ENCODE measurements around the gene MOB3B.
A peak's percentile ranks its signal among the peaks of the same experiment; 100 is the strongest.

The MOB3B gene

GRCh38 chr9:27538647-27539046 is 9.0 kb upstream of the MOB3B start:
- POLR2A ChIA-PET, result no interaction called here
- no peak for DNase-seq (ENCODE audit: extremely low spot score)
- CTCF ChIA-PET, result no interaction called here
- no peak for TF ChIP-seq ZNF384 (IDR thresholded peaks at IDR 0.05)
- TF ChIP-seq FOXK2 (IDR thresholded peaks at IDR 0.05), result no peak
- TF ChIP-seq LEF1 (IDR thresholded peaks at IDR 0.05; ENCODE audit: borderline replicate concordance), result no peak
- no peak for TF ChIP-seq TARDBP (IDR thresholded peaks at IDR 0.05)
- TF ChIP-seq FOXA1 (IDR thresholded peaks at IDR 0.05), result no peak
- TF ChIP-seq ELF4 (IDR thresholded peaks at IDR 0.05), result no peak
- no peak for TF ChIP-seq FOXM1 (IDR thresholded peaks at IDR 0.05; ENCODE audit: borderline replicate concordance)

- ChIA-PET CTCF (no interaction called here), POLR2A (interaction anchor here (0.7 kb wide), 1 partner anchor 8 kb away, joined by 3 read pairs; the partner anchor contains the start of gene MOB3B)
- no peak for DNase-seq (ENCODE audit: extremely low spot score)
- TF ChIP-seq HDGF (IDR thresholded peaks at IDR 0.05; ENCODE audit: borderline replicate concordance) (no peak), LEF1 (IDR thresholded peaks at IDR 0.05; ENCODE audit: borderline replicate concordance) (no peak), ARNT (IDR thresholded peaks at IDR 0.05) (no peak), FOXM1 (IDR thresholded peaks at IDR 0.05; ENCODE audit: borderline replicate concordance) (no peak), L3MBTL2 (conservative IDR thresholded peaks at IDR 0.05) (no peak), FOXK2 (IDR thresholded peaks at IDR 0.05) (no peak), BHLHE40 (IDR thresholded peaks at IDR 0.05; ENCODE audit: borderline replicate concordance) (no peak), NFRKB (IDR thresholded peaks at IDR 0.05) (no peak), ZNF384 (IDR thresholded peaks at IDR 0.05) (no peak), TARDBP (IDR thresholded peaks at IDR 0.05) (no peak)
Measured at GRCh38 chr9:27537756-27538155, 8.1 kb upstream of the MOB3B start.

GRCh38 chr9:27537027-27537435 is 7.4 kb upstream of the MOB3B start:
- ChIA-PET CTCF (no interaction called here), POLR2A (no interaction called here)
- DNase-seq (ENCODE audit: extremely low spot score), result no peak
- no peak for TF ChIP-seq FOXM1 (IDR thresholded peaks at IDR 0.05; ENCODE audit: borderline replicate concordance)
- no peak for TF ChIP-seq ZNF384 (IDR thresholded peaks at IDR 0.05)
- no peak for TF ChIP-seq FOXK2 (IDR thresholded peaks at IDR 0.05)
- TF ChIP-seq LEF1 (IDR thresholded peaks at IDR 0.05; ENCODE audit: borderline replicate concordance), result no peak
- no peak for TF ChIP-seq PKNOX1 (IDR thresholded peaks at IDR 0.05)
- no peak for TF ChIP-seq CTBP1 (IDR thresholded peaks at IDR 0.05; ENCODE audit: borderline replicate concordance)
- no peak for TF ChIP-seq SP1 (IDR thresholded peaks at IDR 0.05)
- no peak for TF ChIP-seq ARNT (IDR thresholded peaks at IDR 0.05)
- no peak for TF ChIP-seq BHLHE40 (IDR thresholded peaks at IDR 0.05; ENCODE audit: borderline replicate concordance)
- no peak for TF ChIP-seq SUZ12 (IDR thresholded peaks at IDR 0.05)

- ChIA-PET POLR2A (no interaction called here), CTCF (no interaction called here)
- no peak for DNase-seq (ENCODE audit: extremely low spot score)
- TF ChIP-seq SP1 (IDR thresholded peaks at IDR 0.05) (no peak), HDGF (IDR thresholded peaks at IDR 0.05; ENCODE audit: borderline replicate concordance) (no peak), PKNOX1 (IDR thresholded peaks at IDR 0.05) (no peak), TARDBP (IDR thresholded peaks at IDR 0.05) (no peak), ARNT (IDR thresholded peaks at IDR 0.05) (no peak), NFRKB (IDR thresholded peaks at IDR 0.05) (no peak), BHLHE40 (IDR thresholded peaks at IDR 0.05; ENCODE audit: borderline replicate concordance) (no peak)
Measured at GRCh38 chr9:27536168-27536567, 6.6 kb upstream of the MOB3B start.

- ChIA-PET POLR2A (no interaction called here), CTCF (no interaction called here)
- DNase-seq (ENCODE audit: extremely low spot score), result peak; percentile 45
- no peak for TF ChIP-seq LEF1 (IDR thresholded peaks at IDR 0.05; ENCODE audit: borderline replicate concordance)
- TF ChIP-seq TARDBP (IDR thresholded peaks at IDR 0.05), result no peak
- no peak for TF ChIP-seq SP1 (IDR thresholded peaks at IDR 0.05)
- no peak for TF ChIP-seq BHLHE40 (IDR thresholded peaks at IDR 0.05; ENCODE audit: borderline replicate concordance)
- no peak for TF ChIP-seq FOXK2 (IDR thresholded peaks at IDR 0.05)
- no peak for TF ChIP-seq CTBP1 (IDR thresholded peaks at IDR 0.05; ENCODE audit: borderline replicate concordance)
- no peak for TF ChIP-seq ELF4 (IDR thresholded peaks at IDR 0.05)
- TF ChIP-seq SUZ12 (IDR thresholded peaks at IDR 0.05), result no peak
- no peak for TF ChIP-seq FOXM1 (IDR thresholded peaks at IDR 0.05; ENCODE audit: borderline replicate concordance)
- no peak for TF ChIP-seq L3MBTL2 (conservative IDR thresholded peaks at IDR 0.05)
- TF ChIP-seq HDGF (IDR thresholded peaks at IDR 0.05; ENCODE audit: borderline replicate concordance), result no peak
- TF ChIP-seq ARNT (IDR thresholded peaks at IDR 0.05), result no peak
- TF ChIP-seq FOXA1 (IDR thresholded peaks at IDR 0.05), result no peak
Measured at GRCh38 chr9:27535701-27536118, 6.1 kb upstream of the MOB3B start.

- DNase-seq (ENCODE audit: extremely low spot score), result no peak
- TF ChIP-seq BHLHE40 (IDR thresholded peaks at IDR 0.05; ENCODE audit: borderline replicate concordance) (no peak), PKNOX1 (IDR thresholded peaks at IDR 0.05) (no peak), L3MBTL2 (conservative IDR thresholded peaks at IDR 0.05) (no peak), ELF4 (IDR thresholded peaks at IDR 0.05) (no peak), HDGF (IDR thresholded peaks at IDR 0.05; ENCODE audit: borderline replicate concordance) (no peak), ZNF384 (IDR thresholded peaks at IDR 0.05) (no peak), FOXA1 (IDR thresholded peaks at IDR 0.05) (no peak)
- CTCF ChIA-PET, result no interaction called here
- POLR2A ChIA-PET, result no interaction called here
Measured at GRCh38 chr9:27534658-27535209, 5.1 kb upstream of the MOB3B start.

GRCh38 chr9:27534131-27534530 is 4.5 kb upstream of the MOB3B start:
- no peak for DNase-seq (ENCODE audit: extremely low spot score)
- TF ChIP-seq LEF1 (IDR thresholded peaks at IDR 0.05; ENCODE audit: borderline replicate concordance) (no peak), NFRKB (IDR thresholded peaks at IDR 0.05) (no peak), FOXA1 (IDR thresholded peaks at IDR 0.05) (no peak), ARNT (IDR thresholded peaks at IDR 0.05) (no peak), FOXM1 (IDR thresholded peaks at IDR 0.05; ENCODE audit: borderline replicate concordance) (no peak), SP1 (IDR thresholded peaks at IDR 0.05) (no peak), BHLHE40 (IDR thresholded peaks at IDR 0.05; ENCODE audit: borderline replicate concordance) (no peak), SUZ12 (IDR thresholded peaks at IDR 0.05) (no peak), ZNF384 (IDR thresholded peaks at IDR 0.05) (no peak), PKNOX1 (IDR thresholded peaks at IDR 0.05) (no peak), TARDBP (IDR thresholded peaks at IDR 0.05) (no peak), CTBP1 (IDR thresholded peaks at IDR 0.05; ENCODE audit: borderline replicate concordance) (no peak), ELF4 (IDR thresholded peaks at IDR 0.05) (no peak), HDGF (IDR thresholded peaks at IDR 0.05; ENCODE audit: borderline replicate concordance) (no peak), L3MBTL2 (conservative IDR thresholded peaks at IDR 0.05) (no peak), FOXK2 (IDR thresholded peaks at IDR 0.05) (no peak)
- ChIA-PET POLR2A (no interaction called here), CTCF (no interaction called here)
